ENCODE results near the gene CHAF1A. TPM values are rescaled to one million over a fixed set of nuclear protein-coding genes. Genes with fewer than 3 reads are reported as not detected.

Gene CHAF1A
- total and polyA plus RNA-seq, 2 of the 4 experiments (the other 2 are of a cell fraction): 12.4 to 22.9 TPM

GRCh38 chr19:4447327-4448146 lies 45.1 kb downstream of the CHAF1A start:
- H2BK5ac ChIP-seq (ENCODE audit: low read depth, low read length, poor library complexity, severe bottlenecking): no peak overlapping the region
- H3K4me1 ChIP-seq (ENCODE audit: control insufficient read depth, insufficient read depth, low read length): no peaks in the 10 kb centered on the region; the same call in 1 of the 2 replicates
- POLR2A ChIA-PET (ENCODE audit: unreplicated experiment): no interaction called here
- peaks cover 10% of the 10 kb centered on the region; the same call in 1 of the 2 replicates for H4K20me1 ChIP-seq (ENCODE audit: insufficient read depth, low read length)
- H3K4me3 ChIP-seq (ENCODE audit: insufficient read depth, low read depth, low read length): no peak overlapping the region
- no peak overlapping the region for H4K8ac ChIP-seq (ENCODE audit: low read depth in 2 of 2, low read length in 2 of 2)
- intact Hi-C loops (cut with micrococcal nuclease) (no loop called here), dilution Hi-C loops (cut with HindIII; ENCODE audit: low sequenced_read_pairs, unreplicated experiment) (no loop called here), in situ Hi-C loops (cut with MboI; ENCODE audit: low sequenced_read_pairs) (no loop called here)
- BruUV-seq (replicated peaks): no TSS peak
- H3K27ac ChIP-seq (ENCODE audit: insufficient read depth, low read length): no peak overlapping the region
- H3K9me1 ChIP-seq (ENCODE audit: insufficient read depth, low read length): no peaks in the 10 kb centered on the region
- no peak for TF ChIP-seq CHD1 (IDR thresholded peaks at IDR 0.05; ENCODE audit: low read depth, low read length)
- TF ChIP-seq, protein P1, sequence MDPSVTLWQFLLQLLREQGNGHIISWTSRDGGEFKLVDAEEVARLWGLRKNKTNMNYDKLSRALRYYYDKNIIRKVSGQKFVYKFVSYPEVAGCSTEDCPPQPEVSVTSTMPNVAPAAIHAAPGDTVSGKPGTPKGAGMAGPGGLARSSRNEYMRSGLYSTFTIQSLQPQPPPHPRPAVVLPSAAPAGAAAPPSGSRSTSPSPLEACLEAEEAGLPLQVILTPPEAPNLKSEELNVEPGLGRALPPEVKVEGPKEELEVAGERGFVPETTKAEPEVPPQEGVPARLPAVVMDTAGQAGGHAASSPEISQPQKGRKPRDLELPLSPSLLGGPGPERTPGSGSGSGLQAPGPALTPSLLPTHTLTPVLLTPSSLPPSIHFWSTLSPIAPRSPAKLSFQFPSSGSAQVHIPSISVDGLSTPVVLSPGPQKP (IDR thresholded peaks at IDR 0.05; ENCODE audit: borderline replicate concordance, low read depth, low read length): no peak
- no peak for TF ChIP-seq SMC3 (IDR thresholded peaks at IDR 0.05; ENCODE audit: low read depth, low read length)
- TF ChIP-seq RFX5 (IDR thresholded peaks at IDR 0.05; ENCODE audit: low read depth, low read length): no peak
- TF ChIP-seq MAZ (IDR thresholded peaks at IDR 0.05; ENCODE audit: borderline replicate concordance, low read depth, low read length): no peak
- no peak for TF ChIP-seq FOS (IDR thresholded peaks at IDR 0.05; ENCODE audit: low read depth, low read length)
- TF ChIP-seq RCOR1 (IDR thresholded peaks at IDR 0.05; ENCODE audit: insufficient replicate concordance, low read length): no peak
- TF ChIP-seq BHLHE40 (IDR thresholded peaks at IDR 0.05; ENCODE audit: low read depth, low read length): no peak
- no peak for TF ChIP-seq CTCF (conservative IDR thresholded peaks at IDR 0.05; ENCODE audit: low read depth, low read length)
- no peak for TF ChIP-seq RAD21 (IDR thresholded peaks at IDR 0.05; ENCODE audit: low read length)
- TF ChIP-seq MXI1 (IDR thresholded peaks at IDR 0.05; ENCODE audit: borderline replicate concordance, low read depth, low read length): no peak
- no peak for TF ChIP-seq NFE2L2 (IDR thresholded peaks at IDR 0.05; ENCODE audit: low read depth, low read length)
- TF ChIP-seq CEBPB (IDR thresholded peaks at IDR 0.05; ENCODE audit: low read depth, low read length): no peak
- H2BK120ac ChIP-seq (ENCODE audit: low read depth, low read length): no peak overlapping the region
- H3K9ac ChIP-seq (ENCODE audit: low read depth, low read length): no peak overlapping the region
- H3K23ac ChIP-seq (ENCODE audit: low read depth, low read length): no peak overlapping the region
- peak overlapping the region; percentile 13 for H2AK9ac ChIP-seq (replicated peaks; ENCODE audit: low read depth, low read length, poor library complexity)
- H2AFZ ChIP-seq (replicated peaks; ENCODE audit: low read length, poor library complexity): no peak overlapping the region
- H3K4me2 ChIP-seq (ENCODE audit: low read depth, low read length): no peak overlapping the region
- DNase-seq: no peak
- no peak for ATAC-seq (ENCODE audit: low read depth)
- H3K9me3 ChIP-seq (ENCODE audit: control insufficient read depth, insufficient read depth, low read length): no peaks in the 10 kb centered on the region
- H2AK5ac ChIP-seq (ENCODE audit: low read depth, low read length): no peak overlapping the region
- no peak overlapping the region for H3K18ac ChIP-seq (ENCODE audit: low read depth, low read length)
- H4K5ac ChIP-seq (ENCODE audit: low read depth, low read length): no peak overlapping the region
- no peak overlapping the region for H4K91ac ChIP-seq (ENCODE audit: insufficient read depth, low read depth, low read length)
- no peak overlapping the region for H2BK20ac ChIP-seq (ENCODE audit: low read depth, low read length)
- no peak overlapping the region for H2BK15ac ChIP-seq (ENCODE audit: low read depth, low read length)
- peaks cover 68% of the 10 kb centered on the region for H3K36me3 ChIP-seq (ENCODE audit: control insufficient read depth, insufficient read depth, low read length)
- no peak overlapping the region for H3K4ac ChIP-seq (ENCODE audit: low read depth, low read length)
- peaks cover 0 to 34% of the 10 kb centered on the region in 2 experiments; a peak in 3 of 4 replicates for H3K79me1 ChIP-seq (ENCODE audit: low read depth in 1 of 2, low read length in 2 of 2)
- H3K56ac ChIP-seq (ENCODE audit: extremely low read depth, insufficient read depth, low read length): no peak overlapping the region
- no peak overlapping the region for H3K14ac ChIP-seq (replicated peaks; ENCODE audit: low read depth, low read length)
- 96% methylated on average over 4 of the region's 28 CpGs; no CpG with 5 or more reads in 1 of the 2 experiments for WGBS, 2 experiments (ENCODE audit: extremely low coverage in 2 of 2, insufficient read length in 1 of 2)
- no peaks in the 10 kb centered on the region for H3K27me3 ChIP-seq (ENCODE audit: control insufficient read depth, insufficient read depth, low read length)
- CTCF ChIA-PET: no interaction called here
